22Rv1 (cell line): Measurements from ENCODE around the gene WWOX.

Experiments used
- ZFX ChIP-seq: fragments of 450-650 bp; IDR thresholded peaks from 2 replicates; pipeline ENCODE4 v1.6.1; 2017; ENCODE audit warnings: antibody characterized with exemption, borderline replicate concordance
- TF ChIP-seq, protein P1 (sequence below): fragments of 450-650 bp; IDR thresholded peaks from 2 replicates; pipeline ENCODE4 v1.5.1; 2017; ENCODE audit warnings: mild to moderate bottlenecking

DNA sequence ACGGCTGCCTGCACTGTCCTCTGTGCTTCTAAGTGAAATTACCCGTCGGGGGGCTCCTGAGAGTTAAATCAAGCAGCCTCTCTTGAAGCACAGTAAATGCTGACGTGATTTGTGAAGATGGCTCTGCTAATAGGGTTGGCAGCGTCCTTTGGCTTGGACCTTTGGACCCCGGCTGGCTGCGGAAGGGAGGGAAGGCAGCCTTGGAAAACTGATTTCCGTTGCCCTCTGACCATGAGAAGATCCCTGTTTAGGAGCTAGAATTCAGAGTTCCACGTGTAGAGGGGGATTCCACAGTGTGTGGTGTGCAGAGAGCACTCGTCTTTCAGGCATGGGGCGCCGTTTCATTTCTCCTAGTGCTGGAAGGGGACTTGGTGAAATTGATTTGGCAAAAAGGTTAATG lies 640.8 kb downstream of the WWOX start:
- TF ChIP-seq, protein P1, sequence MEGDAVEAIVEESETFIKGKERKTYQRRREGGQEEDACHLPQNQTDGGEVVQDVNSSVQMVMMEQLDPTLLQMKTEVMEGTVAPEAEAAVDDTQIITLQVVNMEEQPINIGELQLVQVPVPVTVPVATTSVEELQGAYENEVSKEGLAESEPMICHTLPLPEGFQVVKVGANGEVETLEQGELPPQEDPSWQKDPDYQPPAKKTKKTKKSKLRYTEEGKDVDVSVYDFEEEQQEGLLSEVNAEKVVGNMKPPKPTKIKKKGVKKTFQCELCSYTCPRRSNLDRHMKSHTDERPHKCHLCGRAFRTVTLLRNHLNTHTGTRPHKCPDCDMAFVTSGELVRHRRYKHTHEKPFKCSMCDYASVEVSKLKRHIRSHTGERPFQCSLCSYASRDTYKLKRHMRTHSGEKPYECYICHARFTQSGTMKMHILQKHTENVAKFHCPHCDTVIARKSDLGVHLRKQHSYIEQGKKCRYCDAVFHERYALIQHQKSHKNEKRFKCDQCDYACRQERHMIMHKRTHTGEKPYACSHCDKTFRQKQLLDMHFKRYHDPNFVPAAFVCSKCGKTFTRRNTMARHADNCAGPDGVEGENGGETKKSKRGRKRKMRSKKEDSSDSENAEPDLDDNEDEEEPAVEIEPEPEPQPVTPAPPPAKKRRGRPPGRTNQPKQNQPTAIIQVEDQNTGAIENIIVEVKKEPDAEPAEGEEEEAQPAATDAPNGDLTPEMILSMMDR = no peak
- TF ChIP-seq ZFX = no peak
